Fibroblast of lung (primary cell): Measurements from ENCODE around the gene ADD2. TPM values are rescaled to one million over a fixed set of nuclear protein-coding genes. Genes with fewer than 3 reads are reported as not detected.

Experiments
- DNase-seq, 2 donors: peaks; one replicate each; pipeline versions ENCODE4 v3.0.0 to v3.0.0-alpha.2; 2010; ENCODE audit warnings: low read depth in 2 of 2
- H2AFZ ChIP-seq: 2 replicates; pipeline ENCODE4 v1.5.1; 2012; ENCODE audit warnings: low read length, control low read depth, inconsistent platforms
- H3K27ac ChIP-seq: 2 replicates; pipeline ENCODE4 v1.5.1; 2011; ENCODE audit warnings: low read length, control low read depth; ENCODE audit not compliant: insufficient read depth
- H3K27me3 ChIP-seq: 2 replicates; pipeline ENCODE4 v1.5.1; 2011; ENCODE audit warnings: mild to moderate bottlenecking, low read length; ENCODE audit not compliant: control insufficient read depth, insufficient read depth
- H3K36me3 ChIP-seq: 2 replicates; pipeline ENCODE4 v1.5.1; 2011; ENCODE audit warnings: low read length; ENCODE audit not compliant: control insufficient read depth, insufficient read depth
- H3K4me1 ChIP-seq: 2 replicates; pipeline ENCODE4 v1.5.1; 2011; ENCODE audit warnings: low read length; ENCODE audit not compliant: control insufficient read depth, insufficient read depth; ENCODE audit errors: extremely low read depth
- H3K4me2 ChIP-seq: 2 replicates; pipeline ENCODE4 v1.5.1; 2011; ENCODE audit warnings: low read length, control low read depth; ENCODE audit not compliant: insufficient read depth; ENCODE audit errors: extremely low read depth
- H3K4me3 ChIP-seq, 4 experiments: fragments of 200-600 bp in 1 of 4; sonication (generic) in 1 of 4; replicated peaks in 1 of 4; 2 replicates each; pipeline ENCODE4 v1.5.1; 2011 to 2016; ENCODE audit warnings: low read length in 4 of 4, low read depth in 3 of 4, mild to moderate bottlenecking in 3 of 4, control low read depth in 2 of 4, inconsistent platforms in 1 of 4, mixed read lengths in 1 of 4; ENCODE audit not compliant: insufficient read depth in 1 of 4; ENCODE audit errors: control extremely low read depth in 1 of 4
- H3K79me2 ChIP-seq: 2 replicates; pipeline ENCODE4 v1.5.1; 2012; ENCODE audit warnings: mild to moderate bottlenecking, low read length, inconsistent platforms; ENCODE audit not compliant: control insufficient read depth, insufficient read depth
- H3K9ac ChIP-seq: 2 replicates; pipeline ENCODE4 v1.5.1; 2011; ENCODE audit warnings: mild to moderate bottlenecking, low read length, control low read depth; ENCODE audit not compliant: insufficient read depth
- H3K9me3 ChIP-seq: 2 replicates; pipeline ENCODE4 v1.5.1; 2012; ENCODE audit warnings: low read depth, low read length; ENCODE audit not compliant: control insufficient read depth, insufficient read depth
- H4K20me1 ChIP-seq: 2 replicates; pipeline ENCODE4 v1.5.1; 2011; ENCODE audit warnings: low read length; ENCODE audit not compliant: control insufficient read depth, insufficient read depth; ENCODE audit errors: extremely low read depth
- EZH2 ChIP-seq: IDR thresholded peaks from 2 replicates; pipeline ENCODE4 v1.5.1; 2012; ENCODE audit warnings: low read length, control low read depth, mild to moderate bottlenecking; ENCODE audit errors: missing control alignments
- polyA plus RNA-seq, 2 donors: library from polyadenylated mRNA; depleted of rRNA in 1 of 2; stranded (reverse) in 1 of 2; unstranded in 1 of 2; fragments of >200 nt; gene quantifications; 2 replicates each; pipeline ENCODE4 v1.2.1, GENCODE V29; 2011 to 2012; ENCODE audit warnings: missing spikeins in 1 of 2
- total RNA-seq: library from RNA; depleted of rRNA; stranded (reverse); fragments of >200 nt; gene quantifications from 2 replicates; pipeline ENCODE4 v1.2.1, GENCODE V29; 2014
- TF ChIP-seq, protein P1 (sequence below), 2 donors: IDR thresholded peaks in 1 of 2; conservative IDR thresholded peaks in 1 of 2; 1 replicate in 1 of 2; 2 replicates in 1 of 2; pipeline ENCODE4 v1.5.1; 2011 to 2012; ENCODE audit warnings: low read length in 2 of 2, control low read depth in 1 of 2, inconsistent platforms in 1 of 2, low read depth in 1 of 2, mild to moderate bottlenecking in 1 of 2

ADD2 gene
- total and polyA plus RNA-seq, 2 donors (not counting 1 experiment from before 2014, with no cell fraction given), result 0.22 to 2.5 TPM

DNA sequence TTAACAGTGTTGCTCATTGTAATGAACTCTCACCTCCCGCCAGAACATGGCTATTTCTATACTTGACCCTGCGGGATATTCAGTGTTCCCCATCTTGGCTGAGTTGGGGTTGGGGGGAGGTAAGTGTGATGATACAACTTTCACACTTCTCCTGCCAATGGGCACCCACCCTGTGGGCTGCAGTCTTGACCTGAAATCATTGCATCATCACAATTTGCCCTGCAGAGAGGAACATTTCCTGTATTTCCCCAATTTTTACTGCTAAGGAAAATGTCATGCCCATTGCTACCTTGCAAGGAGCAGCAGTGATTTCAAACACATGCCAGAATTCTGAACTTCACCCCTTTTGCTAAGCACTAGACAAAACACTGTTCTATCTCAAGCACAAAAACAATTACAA is 92.1 kb downstream of the ADD2 start:
- H3K27me3 ChIP-seq, result no peaks in the 10 kb centered on the region
- no peak overlapping the region for H2AFZ ChIP-seq
- H3K36me3 ChIP-seq, result no peaks in the 10 kb centered on the region
- H3K9ac ChIP-seq, result no peak overlapping the region
- no peaks in the 10 kb centered on the region for H3K9me3 ChIP-seq
- TF ChIP-seq EZH2, result no peak
- H3K4me2 ChIP-seq, result no peak overlapping the region
- H3K27ac ChIP-seq, result no peak overlapping the region
- no peaks in the 10 kb centered on the region for H4K20me1 ChIP-seq
- DNase-seq, result no peak
- no peaks in the 10 kb centered on the region for H3K79me2 ChIP-seq
- no peaks in the 10 kb centered on the region for H3K4me1 ChIP-seq
- H3K4me3 ChIP-seq, result no peak overlapping the region

DNA sequence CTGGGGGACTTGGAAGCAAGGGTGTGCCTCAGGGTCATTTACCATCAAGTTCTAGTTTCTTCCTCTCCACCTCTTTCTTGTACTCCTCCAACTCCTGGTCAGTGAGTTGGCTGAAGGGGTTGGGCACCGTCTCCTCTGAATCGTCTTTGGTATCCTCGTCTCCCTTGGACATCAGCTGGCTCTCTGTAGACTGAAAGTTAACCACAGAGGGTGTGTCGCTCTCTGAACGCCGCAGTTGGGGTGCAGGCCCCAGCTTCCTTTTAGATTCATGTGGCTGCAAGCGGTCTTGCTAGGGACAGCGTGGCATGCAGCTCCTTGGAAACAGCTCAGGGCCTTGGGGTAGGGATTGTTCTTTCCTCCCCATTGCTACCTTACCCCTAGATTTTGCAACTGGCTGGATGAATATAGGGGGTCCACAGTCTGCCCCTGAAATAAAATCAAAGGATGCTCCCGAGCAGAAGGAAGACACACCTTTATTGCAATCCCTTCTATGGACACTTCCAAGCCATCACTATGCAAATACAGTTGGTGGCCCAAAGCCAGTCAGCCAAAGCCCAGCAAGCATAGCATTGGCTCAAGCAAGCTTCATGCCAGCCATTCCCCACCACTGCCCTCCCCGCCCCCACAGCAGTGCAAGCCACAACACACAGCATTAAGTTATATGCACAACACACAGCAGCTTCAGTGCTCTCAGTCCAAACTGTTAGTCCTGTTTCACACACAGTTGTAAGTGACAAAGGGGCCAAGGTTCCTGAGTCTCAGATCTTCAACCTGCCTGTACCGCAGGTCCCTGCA is 93.2 kb downstream of the ADD2 start:
- no peak overlapping the region for H3K4me2 ChIP-seq
- no peak overlapping the region for H3K4me3 ChIP-seq
- DNase-seq, result no peak
- H3K9me3 ChIP-seq, result no peaks in the 10 kb centered on the region
- no peak overlapping the region for H2AFZ ChIP-seq
- TF ChIP-seq, protein P1, sequence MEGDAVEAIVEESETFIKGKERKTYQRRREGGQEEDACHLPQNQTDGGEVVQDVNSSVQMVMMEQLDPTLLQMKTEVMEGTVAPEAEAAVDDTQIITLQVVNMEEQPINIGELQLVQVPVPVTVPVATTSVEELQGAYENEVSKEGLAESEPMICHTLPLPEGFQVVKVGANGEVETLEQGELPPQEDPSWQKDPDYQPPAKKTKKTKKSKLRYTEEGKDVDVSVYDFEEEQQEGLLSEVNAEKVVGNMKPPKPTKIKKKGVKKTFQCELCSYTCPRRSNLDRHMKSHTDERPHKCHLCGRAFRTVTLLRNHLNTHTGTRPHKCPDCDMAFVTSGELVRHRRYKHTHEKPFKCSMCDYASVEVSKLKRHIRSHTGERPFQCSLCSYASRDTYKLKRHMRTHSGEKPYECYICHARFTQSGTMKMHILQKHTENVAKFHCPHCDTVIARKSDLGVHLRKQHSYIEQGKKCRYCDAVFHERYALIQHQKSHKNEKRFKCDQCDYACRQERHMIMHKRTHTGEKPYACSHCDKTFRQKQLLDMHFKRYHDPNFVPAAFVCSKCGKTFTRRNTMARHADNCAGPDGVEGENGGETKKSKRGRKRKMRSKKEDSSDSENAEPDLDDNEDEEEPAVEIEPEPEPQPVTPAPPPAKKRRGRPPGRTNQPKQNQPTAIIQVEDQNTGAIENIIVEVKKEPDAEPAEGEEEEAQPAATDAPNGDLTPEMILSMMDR (conservative IDR thresholded peaks at IDR 0.05 in 1 of 2, IDR thresholded peaks at IDR 0.05 in 1 of 2; ENCODE audit: low read depth in 1 of 2, low read length in 2 of 2), result no peak
- TF ChIP-seq EZH2, result no peak
- H4K20me1 ChIP-seq, result no peaks in the 10 kb centered on the region
- H3K9ac ChIP-seq, result no peak overlapping the region
- no peak overlapping the region for H3K27ac ChIP-seq
- no peaks in the 10 kb centered on the region for H3K27me3 ChIP-seq
- no peaks in the 10 kb centered on the region for H3K36me3 ChIP-seq
- no peaks in the 10 kb centered on the region for H3K4me1 ChIP-seq
- H3K79me2 ChIP-seq, result no peaks in the 10 kb centered on the region

DNA sequence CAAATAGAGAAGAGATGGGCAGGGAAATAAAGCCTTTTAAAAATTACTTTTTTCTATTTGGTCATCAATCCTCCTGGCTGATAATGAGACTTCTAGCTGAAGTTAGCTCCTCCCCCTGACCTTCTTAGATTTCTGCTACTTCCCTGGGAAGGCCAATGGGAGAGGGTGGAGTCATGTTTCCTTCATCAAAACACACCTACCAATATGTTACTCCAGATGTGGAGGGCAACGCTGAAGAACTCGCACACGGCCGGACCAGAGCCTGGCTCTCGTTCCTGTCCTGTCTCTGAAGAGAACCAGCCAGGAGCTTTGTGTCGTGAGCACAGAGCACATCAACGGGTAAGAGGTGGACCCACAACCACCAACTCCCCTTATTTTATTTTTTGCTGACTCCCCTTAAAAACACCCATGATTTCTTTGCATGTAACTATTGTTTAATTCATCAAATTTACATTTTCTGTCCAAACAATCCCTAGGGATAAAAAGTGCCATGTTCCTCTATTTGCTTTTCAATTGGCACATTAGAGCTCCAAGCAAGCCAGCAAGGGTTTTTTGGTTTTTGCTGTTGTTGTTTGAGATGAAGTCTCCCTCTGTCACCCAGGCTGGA is 94.9 kb downstream of the ADD2 start:
- Histone ChIP-seq H3K4me3 (no peak overlapping the region), H3K36me3 (no peaks in the 10 kb centered on the region), H3K4me2 (no peak overlapping the region), H4K20me1 (no peaks in the 10 kb centered on the region), H3K27me3 (no peaks in the 10 kb centered on the region), H3K9me3 (no peaks in the 10 kb centered on the region), H3K27ac (no peak overlapping the region), H2AFZ (no peak overlapping the region), H3K9ac (no peak overlapping the region), H3K79me2 (no peaks in the 10 kb centered on the region), H3K4me1 (no peaks in the 10 kb centered on the region)
- no peak for DNase-seq
- TF ChIP-seq, protein P1 (conservative IDR thresholded peaks at IDR 0.05 in 1 of 2, IDR thresholded peaks at IDR 0.05 in 1 of 2; ENCODE audit: low read depth in 1 of 2, low read length in 2 of 2), result no peak
- no peak for TF ChIP-seq EZH2
